SU-DHL-6 (cell line): Measurements from ENCODE around the gene KHK.

Source experiments
- EZH2phosphoT487 ChIP-seq: fragments of 200-600 bp; sonication (generic), shearing (Covaris generic); conservative IDR thresholded peaks from 2 replicates; pipeline ENCODE4 v1.6.1; 2018; ENCODE audit warnings: mild to moderate bottlenecking, antibody characterized with exemption, low read length, moderate library complexity, mixed read lengths
- TF ChIP-seq, protein P1 (sequence below): fragments of 200-600 bp; sonication (generic); IDR thresholded peaks from one replicate; pipeline ENCODE4 v1.5.1; 2017; ENCODE audit warnings: antibody characterized with exemption, mild to moderate bottlenecking, low read length, moderate library complexity; ENCODE audit not compliant: insufficient read depth, poor library complexity, severe bottlenecking

DNA sequence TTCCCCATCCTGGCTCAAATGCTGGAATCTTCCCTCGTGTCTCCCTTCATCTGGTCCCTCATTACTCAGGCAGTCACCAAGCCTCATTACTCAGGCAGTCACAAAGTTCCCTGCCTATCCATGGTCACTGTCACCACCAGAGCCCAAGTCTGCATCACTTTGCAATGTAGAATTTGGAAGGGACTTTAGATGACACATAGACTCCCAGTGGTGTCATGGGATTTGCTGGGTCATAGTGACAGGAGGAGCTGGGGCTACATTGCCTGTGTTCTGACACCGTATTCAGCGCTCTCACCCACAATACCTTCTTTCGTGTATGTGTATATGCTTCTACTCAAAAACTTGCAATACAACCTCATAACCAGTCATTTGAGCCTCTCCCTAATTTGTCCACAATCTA is 10.2 kb upstream of the KHK start:
- TF ChIP-seq, protein P1, sequence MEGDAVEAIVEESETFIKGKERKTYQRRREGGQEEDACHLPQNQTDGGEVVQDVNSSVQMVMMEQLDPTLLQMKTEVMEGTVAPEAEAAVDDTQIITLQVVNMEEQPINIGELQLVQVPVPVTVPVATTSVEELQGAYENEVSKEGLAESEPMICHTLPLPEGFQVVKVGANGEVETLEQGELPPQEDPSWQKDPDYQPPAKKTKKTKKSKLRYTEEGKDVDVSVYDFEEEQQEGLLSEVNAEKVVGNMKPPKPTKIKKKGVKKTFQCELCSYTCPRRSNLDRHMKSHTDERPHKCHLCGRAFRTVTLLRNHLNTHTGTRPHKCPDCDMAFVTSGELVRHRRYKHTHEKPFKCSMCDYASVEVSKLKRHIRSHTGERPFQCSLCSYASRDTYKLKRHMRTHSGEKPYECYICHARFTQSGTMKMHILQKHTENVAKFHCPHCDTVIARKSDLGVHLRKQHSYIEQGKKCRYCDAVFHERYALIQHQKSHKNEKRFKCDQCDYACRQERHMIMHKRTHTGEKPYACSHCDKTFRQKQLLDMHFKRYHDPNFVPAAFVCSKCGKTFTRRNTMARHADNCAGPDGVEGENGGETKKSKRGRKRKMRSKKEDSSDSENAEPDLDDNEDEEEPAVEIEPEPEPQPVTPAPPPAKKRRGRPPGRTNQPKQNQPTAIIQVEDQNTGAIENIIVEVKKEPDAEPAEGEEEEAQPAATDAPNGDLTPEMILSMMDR: no peak
- TF ChIP-seq EZH2phosphoT487: no peak
